ENCODE measurements around the gene PTPRM.

Gene PTPRM

GRCh38 chr18:7878265-7879211 is 311.4 kb downstream of the PTPRM start:
- TF ChIP-seq CTCF (conservative IDR thresholded peaks at IDR 0.05; ENCODE audit: low read depth, low read length): no peak
- H3K4me3 ChIP-seq (ENCODE audit: low read depth, low read length): no peak overlapping the region
- no peak for DNase-seq (ENCODE audit: low read depth)

- no peak overlapping the region for H3K4me3 ChIP-seq (ENCODE audit: low read depth, low read length)
- TF ChIP-seq CTCF (conservative IDR thresholded peaks at IDR 0.05; ENCODE audit: low read depth, low read length): no peak
- DNase-seq (ENCODE audit: low read depth): no peak
These were observed 312.6 kb downstream of the PTPRM start for GRCh38 chr18:7879717-7880116.

DNA sequence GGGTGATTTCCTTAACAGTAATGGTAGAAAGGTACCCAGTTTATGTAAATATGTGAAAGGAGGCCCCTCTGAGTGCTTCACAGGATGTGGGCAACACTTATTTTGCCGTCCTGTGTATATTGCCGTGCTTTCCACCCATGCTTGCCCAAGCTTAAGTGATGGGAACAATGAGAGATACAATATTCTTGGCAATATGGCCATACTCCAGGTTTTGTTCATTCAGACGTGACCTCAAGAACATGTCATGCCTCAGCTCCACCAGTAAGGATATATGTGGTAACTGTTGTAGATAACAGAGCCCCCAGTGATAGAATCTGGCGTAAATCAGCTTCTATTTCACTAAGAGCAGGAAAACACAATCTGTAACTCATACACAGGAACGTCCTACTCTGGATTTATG is 318.7 kb downstream of the PTPRM start:
- H3K4me3 ChIP-seq (ENCODE audit: low read depth, low read length): no peak overlapping the region
- DNase-seq (ENCODE audit: low read depth): peak; percentile 26
- no peak for TF ChIP-seq CTCF (conservative IDR thresholded peaks at IDR 0.05; ENCODE audit: low read depth, low read length)

- no peak for DNase-seq (ENCODE audit: low read depth)
- TF ChIP-seq CTCF (conservative IDR thresholded peaks at IDR 0.05; ENCODE audit: low read depth, low read length): no peak
- H3K4me3 ChIP-seq (ENCODE audit: low read depth, low read length): no peak overlapping the region
These were observed 319.3 kb downstream of the PTPRM start for GRCh38 chr18:7886436-7886835.

DNA sequence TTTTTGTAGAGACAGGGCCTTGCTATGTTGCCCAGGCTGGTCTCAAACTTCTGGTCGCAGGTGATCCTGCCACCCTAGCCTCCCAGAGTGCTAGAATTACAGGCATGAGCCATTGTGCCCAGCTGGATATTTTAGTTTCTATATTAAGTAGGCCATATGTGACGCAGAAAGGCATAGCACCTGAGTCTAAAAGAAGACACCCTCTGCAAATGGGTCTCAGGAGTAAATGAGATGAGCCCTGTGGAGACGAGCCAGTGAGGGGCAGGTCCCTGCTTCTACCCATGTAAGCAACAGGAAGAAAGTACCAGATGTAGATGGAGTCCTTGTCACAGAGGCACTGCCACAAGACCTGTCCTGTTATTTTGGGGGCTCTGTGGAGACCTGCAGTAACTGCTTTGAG is 322.4 kb downstream of the PTPRM start:
- DNase-seq (ENCODE audit: low read depth): no peak
- TF ChIP-seq CTCF (conservative IDR thresholded peaks at IDR 0.05; ENCODE audit: low read depth, low read length): no peak
- no peak overlapping the region for H3K4me3 ChIP-seq (ENCODE audit: low read depth, low read length)

DNA sequence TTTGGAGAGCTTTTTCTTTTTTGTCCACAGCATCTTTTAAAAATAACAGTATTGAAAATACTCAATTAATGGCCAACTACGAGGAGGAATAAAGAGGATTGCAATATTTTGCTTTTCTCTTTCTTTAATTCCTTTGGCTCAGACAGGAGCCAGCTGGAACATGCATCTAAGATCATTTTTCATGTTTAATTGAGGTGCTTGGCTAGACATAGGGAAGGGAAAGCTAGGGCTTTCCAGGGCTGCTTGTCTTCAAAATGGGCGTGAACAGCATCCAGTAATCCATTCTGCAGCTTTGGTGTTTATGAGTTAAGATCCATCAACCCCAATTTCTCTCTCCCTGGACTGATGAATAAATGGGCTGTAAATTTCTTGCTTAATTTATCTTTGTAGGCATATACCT is 323.0 kb downstream of the PTPRM start:
- no peak overlapping the region for H3K4me3 ChIP-seq (ENCODE audit: low read depth, low read length)
- no peak for TF ChIP-seq CTCF (conservative IDR thresholded peaks at IDR 0.05; ENCODE audit: low read depth, low read length)

GRCh38 chr18:7892556-7892955 is 325.4 kb downstream of the PTPRM start:
- TF ChIP-seq CTCF (conservative IDR thresholded peaks at IDR 0.05; ENCODE audit: low read depth, low read length): no peak
- H3K4me3 ChIP-seq (ENCODE audit: low read depth, low read length): no peak overlapping the region
- DNase-seq (ENCODE audit: low read depth): no peak

More for the DNA sequence above, 323.0 kb downstream of the PTPRM start:
- no peak for DNase-seq (ENCODE audit: low read depth)

Measured in choroid plexus epithelial cell (primary cell).